DOHH2 (cell line): ENCODE measurements around the gene ZNF804B.

Source experiments
- EZH2phosphoT487 ChIP-seq: fragments of 200-600 bp; sonication (generic); IDR thresholded peaks from 2 replicates; pipeline ENCODE4 v1.6.1; 2017; ENCODE audit warnings: borderline replicate concordance, mild to moderate bottlenecking, antibody characterized with exemption, low read length, moderate library complexity, mixed read lengths
- TF ChIP-seq, protein P1 (sequence below): fragments of 200-600 bp; sonication (generic); IDR thresholded peaks from one replicate; pipeline ENCODE4 v1.5.1; 2014; ENCODE audit warnings: antibody characterized with exemption, mild to moderate bottlenecking, low read depth, low read length; ENCODE audit not compliant: poor library complexity, severe bottlenecking

- TF ChIP-seq, protein P1, sequence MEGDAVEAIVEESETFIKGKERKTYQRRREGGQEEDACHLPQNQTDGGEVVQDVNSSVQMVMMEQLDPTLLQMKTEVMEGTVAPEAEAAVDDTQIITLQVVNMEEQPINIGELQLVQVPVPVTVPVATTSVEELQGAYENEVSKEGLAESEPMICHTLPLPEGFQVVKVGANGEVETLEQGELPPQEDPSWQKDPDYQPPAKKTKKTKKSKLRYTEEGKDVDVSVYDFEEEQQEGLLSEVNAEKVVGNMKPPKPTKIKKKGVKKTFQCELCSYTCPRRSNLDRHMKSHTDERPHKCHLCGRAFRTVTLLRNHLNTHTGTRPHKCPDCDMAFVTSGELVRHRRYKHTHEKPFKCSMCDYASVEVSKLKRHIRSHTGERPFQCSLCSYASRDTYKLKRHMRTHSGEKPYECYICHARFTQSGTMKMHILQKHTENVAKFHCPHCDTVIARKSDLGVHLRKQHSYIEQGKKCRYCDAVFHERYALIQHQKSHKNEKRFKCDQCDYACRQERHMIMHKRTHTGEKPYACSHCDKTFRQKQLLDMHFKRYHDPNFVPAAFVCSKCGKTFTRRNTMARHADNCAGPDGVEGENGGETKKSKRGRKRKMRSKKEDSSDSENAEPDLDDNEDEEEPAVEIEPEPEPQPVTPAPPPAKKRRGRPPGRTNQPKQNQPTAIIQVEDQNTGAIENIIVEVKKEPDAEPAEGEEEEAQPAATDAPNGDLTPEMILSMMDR: no peak
- TF ChIP-seq EZH2phosphoT487: no peak
Observed at GRCh38 chr7:88859288-88859687, 99.8 kb downstream of the ZNF804B start.
